Measurements from ENCODE around the gene FMN2.

Gene FMN2

GRCh38 chr1:240492832-240493440 is 401.3 kb downstream of the FMN2 start:
- DNase-seq (ENCODE audit: low read depth), result peak; percentile 30

- no peak for DNase-seq (ENCODE audit: low read depth)
Measured at GRCh38 chr1:240495601-240496000, 403.9 kb downstream of the FMN2 start.

GRCh38 chr1:240496356-240496755 is 404.7 kb downstream of the FMN2 start:
- DNase-seq (ENCODE audit: low read depth), result peak; percentile 49

GRCh38 chr1:240496941-240497340 is 405.3 kb downstream of the FMN2 start:
- no peak for DNase-seq (ENCODE audit: low read depth)

GRCh38 chr1:240497908-240498307 is 406.2 kb downstream of the FMN2 start:
- no peak for DNase-seq (ENCODE audit: low read depth)

GRCh38 chr1:240498335-240498734 is 406.7 kb downstream of the FMN2 start:
- no peak for DNase-seq (ENCODE audit: low read depth)

GRCh38 chr1:240499012-240499411 is 407.3 kb downstream of the FMN2 start:
- DNase-seq (ENCODE audit: low read depth), result peak; percentile 40

GRCh38 chr1:240500647-240501046 is 409.0 kb downstream of the FMN2 start:
- no peak for DNase-seq (ENCODE audit: low read depth)

- peak; percentile 9 for DNase-seq (ENCODE audit: low read depth)
Measured at GRCh38 chr1:240501115-240501514, 409.4 kb downstream of the FMN2 start.

GRCh38 chr1:240503036-240503435 is 411.4 kb downstream of the FMN2 start:
- DNase-seq (ENCODE audit: low read depth), result no peak

GRCh38 chr1:240503558-240503957 is 411.9 kb downstream of the FMN2 start:
- no peak for DNase-seq (ENCODE audit: low read depth)

GRCh38 chr1:240506176-240506575 is 414.5 kb downstream of the FMN2 start:
- DNase-seq (ENCODE audit: low read depth), result no peak

- no peak for DNase-seq (ENCODE audit: low read depth)
Measured at GRCh38 chr1:240508201-240508600, 416.5 kb downstream of the FMN2 start.

- DNase-seq (ENCODE audit: low read depth), result no peak
Measured at GRCh38 chr1:240508950-240509349, 417.3 kb downstream of the FMN2 start.

- no peak for DNase-seq (ENCODE audit: low read depth)
Measured at GRCh38 chr1:240511789-240512188, 420.1 kb downstream of the FMN2 start.

GRCh38 chr1:240515505-240515904 is 423.8 kb downstream of the FMN2 start:
- DNase-seq (ENCODE audit: low read depth), result no peak

GRCh38 chr1:240516069-240516468 is 424.4 kb downstream of the FMN2 start:
- no peak for DNase-seq (ENCODE audit: low read depth)

- no peak for DNase-seq (ENCODE audit: low read depth)
Measured at GRCh38 chr1:240517891-240518290, 426.2 kb downstream of the FMN2 start.

GRCh38 chr1:240522122-240522822 is 430.6 kb downstream of the FMN2 start:
- DNase-seq (ENCODE audit: low read depth), result no peak

GRCh38 chr1:240524356-240525069 is 432.8 kb downstream of the FMN2 start:
- no peak for DNase-seq (ENCODE audit: low read depth)
